HCT116 (cell line): ENCODE results near the gene GJD3. TPM values are rescaled to one million over a fixed set of nuclear protein-coding genes. Genes with fewer than 3 reads are reported as not detected.

Experiments used
- ATAC-seq: fragments of 200-7000 bp; cut with Tn5 transposase; 2 replicates; pipeline ENCODE4 v1.9.1; 2020; ENCODE audit warnings: mild to moderate bottlenecking, moderate library complexity
- BruUV-seq: library from RNA; stranded (reverse); fragments of 400-500 nt; replicated peaks from 2 replicates; lab custom pipeline; 2021; lab: Mats Ljungman, UMichigan
- CTCF ChIA-PET: fragments of 300-600 bp; sonication (Branson Sonifier 250); formaldehyde crosslinking; loops from one replicate; lab custom pipeline; 2021; ENCODE audit warnings: antibody characterized with exemption; lab: Charles Lee
- POLR2A ChIA-PET: fragments of 300-600, 350-600 bp; sonication (Branson Sonifier 250); formaldehyde crosslinking; loops from one replicate; lab custom pipeline; 2021; ENCODE audit warnings: antibody characterized with exemption; lab: Charles Lee
- RAD21 ChIA-PET, 2 experiments: fragments of 300-600 bp; sonication (Branson Sonifier 250); formaldehyde crosslinking; loops; one replicate each; lab custom pipeline; 2023; ENCODE audit warnings: low total read pairs in 2 of 2; ENCODE audit not compliant: uncharacterized antibody in 2 of 2, unreplicated experiment in 2 of 2, low non-redundant PET in 1 of 2; lab: Charles Lee
- DNase-seq: peaks from one replicate; pipeline ENCODE4 v3.0.0-alpha.2; 2010; ENCODE audit warnings: low read depth, low spot score
- H2AFZ ChIP-seq: fragments of 200-600 bp; shearing (Covaris generic), sonication (generic); 2 replicates; pipeline ENCODE4 v1.6.1; 2017; ENCODE audit warnings: low read depth, mixed run types, mixed read lengths, antibody characterized with exemption, low read length; ENCODE audit not compliant: poor library complexity, severe bottlenecking
- H3K27ac ChIP-seq: 2 replicates; pipeline ENCODE4 v1.5.1; 2012; ENCODE audit warnings: low read depth, low read length
- H3K27me3 ChIP-seq: fragments of 200-600 bp; sonication (generic); 2 replicates; pipeline ENCODE4 v1.6.1; 2016; ENCODE audit warnings: mixed run types, low read length, mixed read lengths; ENCODE audit not compliant: insufficient read depth
- H3K36me3 ChIP-seq, 2 experiments: fragments of 200-500 bp in 1 of 2; fragments of 200-600 bp in 1 of 2; sonication (Bioruptor generic) in 1 of 2; sonication (generic) in 1 of 2; 2 replicates each; pipeline versions ENCODE4 v1.5.1 to v1.6.1; 2014 to 2016; ENCODE audit warnings: low read length in 2 of 2, inconsistent platforms in 1 of 2, mixed read lengths in 1 of 2, mixed run types in 1 of 2; ENCODE audit not compliant: insufficient read depth in 2 of 2, control insufficient read depth in 1 of 2
- H3K4me1 ChIP-seq, 2 experiments: fragments of 200-600 bp in 1 of 2; sonication (generic) in 1 of 2; 2 replicates each; pipeline versions ENCODE4 v1.5.1 to v1.6.1; 2012 to 2017; ENCODE audit warnings: low read length in 2 of 2, inconsistent platforms in 1 of 2, mild to moderate bottlenecking in 1 of 2, mixed read lengths in 1 of 2, mixed run types in 1 of 2, moderate library complexity in 1 of 2; ENCODE audit not compliant: insufficient read depth in 2 of 2, control insufficient read depth in 1 of 2
- H3K4me2 ChIP-seq: fragments of 200-600 bp; sonication (generic); 2 replicates; pipeline ENCODE4 v1.6.1; 2017; ENCODE audit warnings: mixed run types, low read length, mixed read lengths
- H3K4me3 ChIP-seq, 2 experiments: fragments of 200-600 bp in 1 of 2; sonication (generic) in 1 of 2; replicated peaks in 1 of 2; 2 replicates each; pipeline ENCODE4 v1.5.1; 2011 to 2016; ENCODE audit warnings: low read length in 2 of 2, control low read depth in 1 of 2, low read depth in 1 of 2, mild to moderate bottlenecking in 1 of 2, mixed read lengths in 1 of 2, mixed run types in 1 of 2
- H3K79me2 ChIP-seq: fragments of 200-600 bp; sonication (generic); 2 replicates; pipeline ENCODE4 v1.6.1; 2017; ENCODE audit warnings: mild to moderate bottlenecking, mixed run types, low read length, moderate library complexity, mixed read lengths; ENCODE audit not compliant: insufficient read depth
- H3K9ac ChIP-seq: fragments of 200-600 bp; sonication (generic); 2 replicates; pipeline ENCODE4 v1.6.1; 2016; ENCODE audit warnings: low read length, mixed read lengths
- H3K9me2 ChIP-seq: fragments of 200-600 bp; sonication (generic), shearing (Covaris generic); 2 replicates; pipeline ENCODE4 v1.6.1; 2017; ENCODE audit warnings: mixed run types, mild to moderate bottlenecking, moderate library complexity; ENCODE audit not compliant: insufficient read depth
- H3K9me3 ChIP-seq, 2 experiments: fragments of 200-500 bp in 1 of 2; fragments of 200-600 bp in 1 of 2; sonication (Bioruptor generic) in 1 of 2; sonication (generic) in 1 of 2; 2 replicates each; pipeline ENCODE4 v1.6.1; 2014 to 2017; ENCODE audit warnings: low read length in 2 of 2, mixed read lengths in 2 of 2, inconsistent platforms in 1 of 2, low read depth in 1 of 2, mild to moderate bottlenecking in 1 of 2, mixed run types in 1 of 2, moderate library complexity in 1 of 2; ENCODE audit not compliant: control insufficient read depth in 1 of 2, insufficient read depth in 1 of 2
- H4K20me1 ChIP-seq: fragments of 200-600 bp; sonication (generic), shearing (Covaris generic); 2 replicates; pipeline ENCODE4 v1.6.1; 2017; ENCODE audit warnings: mixed run types, mild to moderate bottlenecking, moderate library complexity; ENCODE audit not compliant: insufficient read depth
- CBX3 ChIP-seq: IDR thresholded peaks from 2 replicates; pipeline ENCODE4 v1.6.1; 2012; ENCODE audit warnings: low read depth
- CEBPB ChIP-seq: IDR thresholded peaks from 2 replicates; pipeline ENCODE4 v1.6.1; 2012; ENCODE audit warnings: low read depth
- ELF1 ChIP-seq: IDR thresholded peaks from 2 replicates; pipeline ENCODE4 v1.6.1; 2012; ENCODE audit warnings: low read depth, borderline replicate concordance
- EZH2 ChIP-seq: fragments of 200-600 bp; sonication (generic); IDR thresholded peaks from 2 replicates; pipeline ENCODE4 v1.6.1; 2017; ENCODE audit warnings: antibody characterized with exemption, mixed run types
- JUND ChIP-seq: IDR thresholded peaks from 2 replicates; pipeline ENCODE4 v1.6.1; 2012
- POLR2A ChIP-seq: IDR thresholded peaks from 2 replicates; pipeline ENCODE4 v1.7.0; 2011; ENCODE audit warnings: borderline replicate concordance; ENCODE audit not compliant: insufficient read depth, insufficient read length; ENCODE audit errors: extremely low read depth
- POLR2AphosphoS5 ChIP-seq: IDR thresholded peaks from 2 replicates; pipeline ENCODE4 v1.6.1; 2011; ENCODE audit warnings: mild to moderate bottlenecking, low read depth, low read length, moderate library complexity
- SIN3A ChIP-seq: IDR thresholded peaks from 2 replicates; pipeline ENCODE4 v1.6.1; 2012; ENCODE audit warnings: low read depth
- SP1 ChIP-seq: IDR thresholded peaks from 2 replicates; pipeline ENCODE4 v1.6.1; 2012; ENCODE audit warnings: low read depth
- SRF ChIP-seq: IDR thresholded peaks from 2 replicates; pipeline ENCODE4 v1.6.1; 2012; ENCODE audit warnings: low read depth
- TCF7L2 ChIP-seq: IDR thresholded peaks from 2 replicates; pipeline ENCODE4 v1.7.0; 2011; ENCODE audit warnings: borderline replicate concordance, inconsistent platforms; ENCODE audit not compliant: insufficient read depth, insufficient read length; ENCODE audit errors: extremely low read depth
- ZFX ChIP-seq: fragments of 450-650 bp; IDR thresholded peaks from 2 replicates; pipeline ENCODE4 v1.6.1; 2017
- ZNF274 ChIP-seq: fragments of 200-500 bp; sonication (Bioruptor generic); IDR thresholded peaks from 2 replicates; pipeline ENCODE4 v1.6.1; 2014; ENCODE audit warnings: mild to moderate bottlenecking, low read depth, low read length, inconsistent platforms
- intact Hi-C: fragments of 100-400 bp; cut with micrococcal nuclease; formaldehyde crosslinking; loops from 2 replicates; pipeline ENCODE4 v1.10.0; 2022
- total RNA-seq: library from RNA; stranded (reverse); gene quantifications from one replicate; pipeline ENCODE4 v1.2.1, GENCODE V29; 2021; ENCODE audit not compliant: unreplicated experiment
- TF ChIP-seq, protein P1 (sequence below): IDR thresholded peaks from 2 replicates; pipeline ENCODE4 v1.6.1; 2012
- TF ChIP-seq, protein P2 (sequence below): IDR thresholded peaks from 2 replicates; pipeline ENCODE4 v1.6.1; 2012

The GJD3 gene
- total RNA-seq, 1 experiment from 2014 or later, result not detected

DNA sequence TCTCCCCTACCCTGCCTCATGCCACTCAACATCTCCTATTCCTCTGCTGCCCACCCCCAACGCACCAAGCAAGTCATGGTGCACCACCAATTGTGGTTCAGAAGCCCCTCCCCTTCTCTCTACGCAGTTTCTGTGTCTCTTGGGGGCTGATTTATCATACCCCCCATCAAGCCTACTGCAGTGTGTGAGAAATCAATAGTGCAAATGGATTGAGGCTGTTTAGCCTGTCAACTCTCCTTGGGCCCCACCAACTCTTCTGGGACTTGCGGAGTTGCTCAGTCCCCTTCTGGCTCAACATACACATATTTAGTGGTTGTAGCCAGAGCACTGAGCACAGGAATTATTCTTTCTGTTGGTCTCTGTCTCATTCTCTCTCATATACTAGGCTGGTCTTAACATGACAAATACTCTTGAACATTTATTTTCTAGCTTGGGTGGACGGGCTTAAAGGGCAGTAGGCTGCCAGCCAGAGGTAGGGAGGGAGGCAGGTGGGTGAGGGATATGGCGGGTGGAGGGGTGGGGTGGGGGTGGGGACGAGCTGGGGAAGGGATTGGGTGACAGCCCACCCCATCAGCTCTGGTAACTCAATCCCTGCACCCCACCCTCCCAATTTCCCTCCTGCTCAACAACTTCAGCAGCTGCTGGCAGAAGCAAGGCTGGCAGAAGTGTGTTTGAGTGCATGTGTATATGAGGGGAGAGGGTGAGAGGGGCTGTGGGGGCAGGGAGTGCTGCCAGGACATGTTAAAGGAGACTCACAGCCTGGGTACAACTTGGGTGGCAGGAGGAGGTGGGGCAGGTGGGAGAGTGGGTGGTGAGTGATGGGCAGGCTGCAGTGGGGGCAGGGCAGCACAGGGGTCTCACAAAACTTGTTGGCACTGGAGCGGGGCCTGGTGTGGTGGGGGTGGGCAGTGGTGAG, 50.6 kb downstream of the GJD3 start:
- Histone ChIP-seq H3K9me3 (no peaks in the 10 kb centered on the region), H3K4me3 (peak overlapping the region in 1 of 2 experiments; percentile 28; a peak in 1 of 4 replicates), H3K79me2 (peaks cover 9% of the 10 kb centered on the region), H3K4me2 (peak overlapping the region; percentile 77), H4K20me1 (no peaks in the 10 kb centered on the region), H3K9ac (peak overlapping the region; percentile 49), H3K27ac (peak overlapping the region; percentile 56), H2AFZ (no peak overlapping the region), H3K27me3 (no peaks in the 10 kb centered on the region), H3K36me3 (no peaks in the 10 kb centered on the region), H3K4me1 (peaks cover 77 to 90% of the 10 kb centered on the region in 2 experiments), H3K9me2 (no peaks in the 10 kb centered on the region)
- no TSS peak for BruUV-seq
- CTCF ChIA-PET, result interaction anchor here (0.7 kb wide), 1 partner anchor 71 kb away, joined by 3 read pairs; no protein-coding TSS in a partner anchor
- intact Hi-C loops, result no loop called here
- no peak for ATAC-seq
- DNase-seq, result no peak
- POLR2A ChIA-PET, result interaction anchor here (0.9 kb wide), 1 partner anchor 38 kb away, joined by 3 read pairs; no protein-coding TSS in a partner anchor
- RAD21 ChIA-PET, result no interaction called here
- TF ChIP-seq ELF1 (no peak), ZFX (no peak), TCF7L2 (no peak), EZH2 (no peak), CEBPB (no peak), POLR2A (no peak), SP1 (no peak), SRF (no peak), ZNF274 (no peak), POLR2AphosphoS5 (no peak), CBX3 (no peak), JUND (no peak), SIN3A (no peak)
- TF ChIP-seq, protein P1, sequence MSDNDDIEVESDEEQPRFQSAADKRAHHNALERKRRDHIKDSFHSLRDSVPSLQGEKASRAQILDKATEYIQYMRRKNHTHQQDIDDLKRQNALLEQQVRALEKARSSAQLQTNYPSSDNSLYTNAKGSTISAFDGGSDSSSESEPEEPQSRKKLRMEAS, result no peak
- TF ChIP-seq, protein P2, sequence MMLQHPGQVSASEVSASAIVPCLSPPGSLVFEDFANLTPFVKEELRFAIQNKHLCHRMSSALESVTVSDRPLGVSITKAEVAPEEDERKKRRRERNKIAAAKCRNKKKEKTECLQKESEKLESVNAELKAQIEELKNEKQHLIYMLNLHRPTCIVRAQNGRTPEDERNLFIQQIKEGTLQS, result no peak

Other genes starting within 250 kb of the GJD3 start
- gene MSL1, start 242.8 kb downstream of the GJD3 start, total RNA-seq, result 67.2 TPM
- 73.1 TPM for gene CASC3, start 224.2 kb downstream of the GJD3 start, total RNA-seq
- gene RAPGEFL1, start 187.3 kb downstream of the GJD3 start, total RNA-seq, result 9.7 TPM
- gene WIPF2, start 145.4 kb downstream of the GJD3 start, total RNA-seq, result 30.4 TPM
- gene CDC6, start 76.9 kb downstream of the GJD3 start, total RNA-seq, result 117 TPM
- 35.1 TPM for gene RARA, start 55.6 kb downstream of the GJD3 start, total RNA-seq
- 141 TPM for gene TOP2A, start 53.2 kb upstream of the GJD3 start, total RNA-seq
- 2.0 TPM for gene IGFBP4, start 78.7 kb upstream of the GJD3 start, total RNA-seq
- gene TNS4, start 136.9 kb upstream of the GJD3 start, total RNA-seq, result 36.6 TPM
- 0.69 TPM for gene CCR7, start 200.7 kb upstream of the GJD3 start, total RNA-seq